Smooth muscle cell (in vitro differentiated cells): ENCODE data around the gene RBMS3. TPM values are rescaled to one million over a fixed set of nuclear protein-coding genes. Genes with fewer than 3 reads are reported as not detected.

Source experiments
- DNase-seq: peaks from one replicate; lab custom pipeline; 2025; ENCODE audit not compliant: unreplicated experiment; lab: John Stamatoyannopoulos, UW
- H2AFZ ChIP-seq: fragments of 200-600 bp; sonication (generic); 2 replicates; pipeline ENCODE4 v1.6.0; 2016; ENCODE audit warnings: antibody characterized with exemption, low read depth, mild to moderate bottlenecking
- H3F3A ChIP-seq: fragments of 200-600 bp; sonication (generic); 2 replicates; pipeline ENCODE4 v1.6.0; 2017; ENCODE audit warnings: antibody characterized with exemption, low read depth
- H3K27ac ChIP-seq: fragments of 200-600 bp; sonication (generic); 2 replicates; pipeline ENCODE4 v1.5.1; 2016; ENCODE audit warnings: low read depth, mild to moderate bottlenecking
- H3K27me3 ChIP-seq: fragments of 200-600 bp; sonication (generic); 2 replicates; pipeline ENCODE4 v1.6.1; 2016; ENCODE audit warnings: low read depth, mild to moderate bottlenecking
- H3K36me3 ChIP-seq: fragments of 200-600 bp; sonication (generic); 2 replicates; pipeline ENCODE4 v1.5.1; 2016; ENCODE audit warnings: low read depth
- H3K4me1 ChIP-seq: fragments of 200-600 bp; sonication (generic); 2 replicates; pipeline ENCODE4 v1.5.1; 2016; ENCODE audit warnings: low read depth
- H3K4me2 ChIP-seq: fragments of 200-600 bp; sonication (generic); 2 replicates; pipeline ENCODE4 v1.6.0; 2016; ENCODE audit warnings: mild to moderate bottlenecking
- H3K4me3 ChIP-seq: fragments of 200-600 bp; sonication (generic); 2 replicates; pipeline ENCODE4 v1.5.1; 2016; ENCODE audit warnings: mild to moderate bottlenecking
- H3K79me2 ChIP-seq: fragments of 200-600 bp; sonication (generic); 2 replicates; pipeline ENCODE4 v1.6.0; 2016; ENCODE audit warnings: low read depth, mild to moderate bottlenecking
- H3K9ac ChIP-seq: fragments of 200-600 bp; sonication (generic); 2 replicates; pipeline ENCODE4 v1.6.0; 2016; ENCODE audit warnings: low read depth
- H3K9me3 ChIP-seq: fragments of 200-600 bp; sonication (generic); replicated peaks from 2 replicates; pipeline ENCODE4 v1.5.1; 2016; ENCODE audit warnings: low read depth
- H4K20me1 ChIP-seq: fragments of 200-600 bp; sonication (generic); 2 replicates; pipeline ENCODE4 v1.6.0; 2016; ENCODE audit warnings: low read depth
- CTCF ChIP-seq: fragments of 200-600 bp; sonication (generic); IDR thresholded peaks from 2 replicates; pipeline ENCODE4 v1.5.1; 2017; ENCODE audit warnings: borderline replicate concordance, mild to moderate bottlenecking, antibody characterized with exemption; ENCODE audit not compliant: insufficient read depth, poor library complexity, severe bottlenecking
- whole genome bisulfite sequencing: methylation state at CpG from one replicate; pipeline ENCODE4 v1.1.7; 2016; ENCODE audit warnings: low lambda C conversion rate; 5-methylcytosine and 5-hydroxymethylcytosine counted together
- polyA plus RNA-seq: library from polyadenylated mRNA; unstranded; fragments of >200 nt; fragmentation: Nextera tagmentation; extraction: Ambion mirVana; gene quantifications from 2 replicates; pipeline ENCODE4 v1.2.1, GENCODE V29; 2016
- total RNA-seq: library from RNA; depleted of rRNA; stranded (reverse); fragments of >200 nt; gene quantifications from 2 replicates; pipeline ENCODE4 v1.2.3, GENCODE V29; 2014

The RBMS3 gene
- total and polyA plus RNA-seq, 2 experiments from 2014 or later: 42.9 to 50.6 TPM

GRCh38 chr3:29552051-29552450, 271.2 kb downstream of the RBMS3 start:
- 42% methylated on average over 3 of the region's 3 CpGs for WGBS
- Histone ChIP-seq H3K27me3 (no peaks in the 10 kb centered on the region), H3K36me3 (no peaks in the 10 kb centered on the region), H3K4me1 (peaks cover 12% of the 10 kb centered on the region), H4K20me1 (peaks cover 4% of the 10 kb centered on the region), H3K27ac (peak overlapping the region; percentile 25), H3K9ac (no peak overlapping the region), H3K4me2 (no peak overlapping the region), H3K79me2 (peaks cover 9% of the 10 kb centered on the region), H2AFZ (no peak overlapping the region), H3K9me3 (no peaks in the 10 kb centered on the region), H3F3A (peaks cover 18% of the 10 kb centered on the region), H3K4me3 (no peak overlapping the region)
- no peak for DNase-seq
- TF ChIP-seq CTCF: no peak

- TF ChIP-seq CTCF: no peak
- WGBS: 46% methylated on average over 2 of the region's 2 CpGs
- Histone ChIP-seq H3K4me3 (no peak overlapping the region), H3K4me2 (peak overlapping the region; percentile 66), H3K9me3 (no peaks in the 10 kb centered on the region), H3K27me3 (no peaks in the 10 kb centered on the region), H3K79me2 (peaks cover 20% of the 10 kb centered on the region), H3K27ac (peak overlapping the region; percentile 72), H3K36me3 (no peaks in the 10 kb centered on the region), H4K20me1 (peaks cover 4% of the 10 kb centered on the region), H2AFZ (no peak overlapping the region), H3K4me1 (peaks cover 17% of the 10 kb centered on the region), H3F3A (peaks cover 18% of the 10 kb centered on the region), H3K9ac (no peak overlapping the region)
- DNase-seq: no peak
Measured at GRCh38 chr3:29554566-29554965, 273.7 kb downstream of the RBMS3 start.

- H3K36me3 ChIP-seq: no peaks in the 10 kb centered on the region
- peaks cover 4% of the 10 kb centered on the region for H4K20me1 ChIP-seq
- H3K79me2 ChIP-seq: peaks cover 30% of the 10 kb centered on the region
- H3K4me3 ChIP-seq: no peak overlapping the region
- no peak for TF ChIP-seq CTCF
- DNase-seq: no peak
- H3F3A ChIP-seq: peaks cover 18% of the 10 kb centered on the region
- H3K9me3 ChIP-seq: no peaks in the 10 kb centered on the region
- WGBS: 97% methylated on average over 2 of the region's 2 CpGs
- H3K9ac ChIP-seq: no peak overlapping the region
- H3K27me3 ChIP-seq: no peaks in the 10 kb centered on the region
- H2AFZ ChIP-seq: no peak overlapping the region
- peaks cover 17% of the 10 kb centered on the region for H3K4me1 ChIP-seq
- H3K4me2 ChIP-seq: peak overlapping the region; percentile 66
- peak overlapping the region; percentile 72 for H3K27ac ChIP-seq
Measured at GRCh38 chr3:29555590-29555989, 274.7 kb downstream of the RBMS3 start.

- Histone ChIP-seq H3K4me3 (no peak overlapping the region), H3K9ac (no peak overlapping the region), H2AFZ (no peak overlapping the region), H3K9me3 (no peaks in the 10 kb centered on the region), H3K27ac (peak overlapping the region; percentile 64), H3K79me2 (peaks cover 33% of the 10 kb centered on the region), H4K20me1 (peaks cover 4% of the 10 kb centered on the region), H3K36me3 (no peaks in the 10 kb centered on the region), H3K4me1 (peaks cover 17% of the 10 kb centered on the region), H3K27me3 (no peaks in the 10 kb centered on the region), H3K4me2 (peak overlapping the region; percentile 25), H3F3A (peaks cover 16% of the 10 kb centered on the region)
- 58% methylated on average over 2 of the region's 2 CpGs for WGBS
- DNase-seq: no peak
- no peak for TF ChIP-seq CTCF
Measured at GRCh38 chr3:29557186-29557585, 276.3 kb downstream of the RBMS3 start.
